ENCODE results near the gene NXN.
"Not testable (repeated sequence)": the region's sequence is repeated elsewhere in the genome, so short reads cannot be mapped to it uniquely, and the experiment has no call there.

The NXN gene

GRCh38 chr17:977166-977565 lies 2.4 kb downstream of the NXN start:
- H3K4me3 ChIP-seq (ENCODE audit: insufficient read depth in 1 of 2, low read depth in 1 of 2, low read length in 2 of 2) = no peak overlapping the region
- peaks cover 0 to 3% of the 10 kb centered on the region in 2 experiments for H3K36me3 ChIP-seq (ENCODE audit: control insufficient read depth in 1 of 2, insufficient read depth in 2 of 2, low read depth in 1 of 2, low read length in 2 of 2)
- no peak overlapping the region for H3K4ac ChIP-seq (ENCODE audit: low read depth in 1 of 2, low read length in 2 of 2)
- peak overlapping the region in 1 of 2 experiments; percentile 34 for H3K18ac ChIP-seq (ENCODE audit: low read depth in 1 of 2, low read length in 2 of 2)
- H2BK12ac ChIP-seq (ENCODE audit: low read length in 2 of 2) = no peak overlapping the region
- H3K9ac ChIP-seq (ENCODE audit: low read length) = no peak overlapping the region
- H3K9me3 ChIP-seq (ENCODE audit: control insufficient read depth, low read length) = no peaks in the 10 kb centered on the region
- H3K27ac ChIP-seq (ENCODE audit: low read length, poor library complexity, severe bottlenecking) = no peak overlapping the region
- no peak overlapping the region for H3K14ac ChIP-seq (ENCODE audit: low read length in 2 of 2)
- H2BK120ac ChIP-seq (ENCODE audit: low read depth, low read length) = no peak overlapping the region
- H2BK5ac ChIP-seq (ENCODE audit: low read depth, low read length, poor library complexity, severe bottlenecking) = no peak overlapping the region
- peaks cover 0 to 20% of the 10 kb centered on the region in 2 experiments for H3K27me3 ChIP-seq (ENCODE audit: control insufficient read depth in 1 of 2, insufficient read depth in 1 of 2, low read length in 2 of 2)
- H4K91ac ChIP-seq (ENCODE audit: low read length) = no peak overlapping the region
- H2AFZ ChIP-seq (ENCODE audit: low read depth, low read length) = no peak overlapping the region
- H2BK15ac ChIP-seq (ENCODE audit: low read depth, poor library complexity, severe bottlenecking) = no peak overlapping the region
- 61% methylated on average over 6 of the region's 6 CpGs for WGBS
- H4K8ac ChIP-seq (ENCODE audit: low read length) = no peak overlapping the region
- H3K79me1 ChIP-seq (replicated peaks; ENCODE audit: low read length, poor library complexity, severe bottlenecking) = peaks cover 4% of the 10 kb centered on the region
- H2AK5ac ChIP-seq (ENCODE audit: low read length, severe bottlenecking) = no peak overlapping the region
- H3K23ac ChIP-seq (ENCODE audit: low read length in 2 of 2) = no peak overlapping the region
- peaks cover 14% of the 10 kb centered on the region for H3K4me1 ChIP-seq (ENCODE audit: control insufficient read depth, insufficient read depth, low read depth, low read length)
- peak overlapping the region; percentile 45 for H3K4me2 ChIP-seq (ENCODE audit: low read length, poor library complexity, severe bottlenecking)
- no peak for DNase-seq

- Histone ChIP-seq H3K18ac (ENCODE audit: low read depth in 1 of 2, low read length in 2 of 2) (no peak overlapping the region), H2BK15ac (ENCODE audit: low read depth, poor library complexity, severe bottlenecking) (no peak overlapping the region), H3K9ac (ENCODE audit: low read length) (peak overlapping the region; percentile 56), H3K4me2 (ENCODE audit: low read length, poor library complexity, severe bottlenecking) (no peak overlapping the region), H3K27me3 (ENCODE audit: control insufficient read depth in 1 of 2, insufficient read depth in 1 of 2, low read length in 2 of 2) (peaks cover 0 to 20% of the 10 kb centered on the region in 2 experiments), H3K36me3 (ENCODE audit: control insufficient read depth in 1 of 2, insufficient read depth in 2 of 2, low read depth in 1 of 2, low read length in 2 of 2) (peaks cover 0 to 6% of the 10 kb centered on the region in 2 experiments), H2BK120ac (ENCODE audit: low read depth, low read length) (no peak overlapping the region), H4K91ac (ENCODE audit: low read length) (no peak overlapping the region), H3K4me3 (ENCODE audit: insufficient read depth in 1 of 2, low read depth in 1 of 2, low read length in 2 of 2) (no peak overlapping the region), H3K27ac (ENCODE audit: low read length, poor library complexity, severe bottlenecking) (no peak overlapping the region), H3K4me1 (ENCODE audit: control insufficient read depth, insufficient read depth, low read depth, low read length) (peaks cover 16% of the 10 kb centered on the region), H2AFZ (ENCODE audit: low read depth, low read length) (no peak overlapping the region), H3K4ac (ENCODE audit: low read depth in 1 of 2, low read length in 2 of 2) (no peak overlapping the region), H2BK12ac (ENCODE audit: low read length in 2 of 2) (no peak overlapping the region), H3K23ac (ENCODE audit: low read length in 2 of 2) (no peak overlapping the region), H3K9me3 (ENCODE audit: control insufficient read depth, low read length) (no peaks in the 10 kb centered on the region), H3K79me1 (replicated peaks; ENCODE audit: low read length, poor library complexity, severe bottlenecking) (peaks cover 6% of the 10 kb centered on the region), H3K14ac (ENCODE audit: low read length in 2 of 2) (no peak overlapping the region), H2AK5ac (ENCODE audit: low read length, severe bottlenecking) (no peak overlapping the region), H2BK5ac (ENCODE audit: low read depth, low read length, poor library complexity, severe bottlenecking) (no peak overlapping the region), H4K8ac (ENCODE audit: low read length) (no peak overlapping the region)
- no peak for DNase-seq
- 96% methylated on average over 5 of the region's 6 CpGs for WGBS
Measured at GRCh38 chr17:976312-976711, 3.3 kb downstream of the NXN start.

- Histone ChIP-seq H3K4me1 (ENCODE audit: control insufficient read depth, insufficient read depth, low read depth, low read length) (peaks cover 15% of the 10 kb centered on the region), H2BK120ac (ENCODE audit: low read depth, low read length) (peak overlapping the region; percentile 21), H3K14ac (ENCODE audit: low read length in 2 of 2) (no peak overlapping the region), H3K27me3 (ENCODE audit: control insufficient read depth in 1 of 2, insufficient read depth in 1 of 2, low read length in 2 of 2) (peaks cover 0 to 23% of the 10 kb centered on the region in 2 experiments), H2BK15ac (ENCODE audit: low read depth, poor library complexity, severe bottlenecking) (no peak overlapping the region), H3K9me3 (ENCODE audit: control insufficient read depth, low read length) (no peaks in the 10 kb centered on the region), H2BK5ac (ENCODE audit: low read depth, low read length, poor library complexity, severe bottlenecking) (no peak overlapping the region), H2AFZ (ENCODE audit: low read depth, low read length) (no peak overlapping the region), H3K18ac (ENCODE audit: low read depth in 1 of 2, low read length in 2 of 2) (no peak overlapping the region), H4K8ac (ENCODE audit: low read length) (no peak overlapping the region), H3K27ac (ENCODE audit: low read length, poor library complexity, severe bottlenecking) (no peak overlapping the region), H3K9ac (ENCODE audit: low read length) (peak overlapping the region; percentile 56), H3K79me1 (replicated peaks; ENCODE audit: low read length, poor library complexity, severe bottlenecking) (peaks cover 8% of the 10 kb centered on the region), H4K91ac (ENCODE audit: low read length) (no peak overlapping the region), H2BK12ac (ENCODE audit: low read length in 2 of 2) (peak overlapping the region in 1 of 2 experiments; percentile 47), H2AK5ac (ENCODE audit: low read length, severe bottlenecking) (no peak overlapping the region), H3K4me2 (ENCODE audit: low read length, poor library complexity, severe bottlenecking) (no peak overlapping the region), H3K36me3 (ENCODE audit: control insufficient read depth in 1 of 2, insufficient read depth in 2 of 2, low read depth in 1 of 2, low read length in 2 of 2) (peaks cover 0 to 6% of the 10 kb centered on the region in 2 experiments), H3K23ac (ENCODE audit: low read length in 2 of 2) (no peak overlapping the region), H3K4ac (ENCODE audit: low read depth in 1 of 2, low read length in 2 of 2) (no peak overlapping the region), H3K4me3 (ENCODE audit: insufficient read depth in 1 of 2, low read depth in 1 of 2, low read length in 2 of 2) (peak overlapping the region in 1 of 2 experiments; percentile 48)
- 65% methylated on average over 4 of the region's 5 CpGs for WGBS
- DNase-seq = peak; percentile 38
Measured at GRCh38 chr17:975371-975915, 4.1 kb downstream of the NXN start.

GRCh38 chr17:974778-975177 lies 4.8 kb downstream of the NXN start:
- H3K27me3 ChIP-seq (ENCODE audit: control insufficient read depth in 1 of 2, insufficient read depth in 1 of 2, low read length in 2 of 2) = peaks cover 0 to 28% of the 10 kb centered on the region in 2 experiments
- H3K79me1 ChIP-seq (replicated peaks; ENCODE audit: low read length, poor library complexity, severe bottlenecking) = peaks cover 13% of the 10 kb centered on the region
- H3K4ac ChIP-seq (ENCODE audit: low read depth in 1 of 2, low read length in 2 of 2); H3K27ac ChIP-seq (ENCODE audit: low read length, poor library complexity, severe bottlenecking); H2BK120ac ChIP-seq (ENCODE audit: low read depth, low read length); H2BK15ac ChIP-seq (ENCODE audit: low read depth, poor library complexity, severe bottlenecking); H2AK5ac ChIP-seq (ENCODE audit: low read length, severe bottlenecking); H2BK5ac ChIP-seq (ENCODE audit: low read depth, low read length, poor library complexity, severe bottlenecking); H3K36me3 ChIP-seq (ENCODE audit: control insufficient read depth in 1 of 2, insufficient read depth in 2 of 2, low read depth in 1 of 2, low read length in 2 of 2); H3K4me2 ChIP-seq (ENCODE audit: low read length, poor library complexity, severe bottlenecking); H3K18ac ChIP-seq (ENCODE audit: low read depth in 1 of 2, low read length in 2 of 2); H3K9me3 ChIP-seq (ENCODE audit: control insufficient read depth, low read length); H3K9ac ChIP-seq (ENCODE audit: low read length); H3K14ac ChIP-seq (ENCODE audit: low read length in 2 of 2); H2AFZ ChIP-seq (ENCODE audit: low read depth, low read length); H3K4me3 ChIP-seq (ENCODE audit: insufficient read depth in 1 of 2, low read depth in 1 of 2, low read length in 2 of 2); H2BK12ac ChIP-seq (ENCODE audit: low read length in 2 of 2); H4K91ac ChIP-seq (ENCODE audit: low read length); DNase-seq; H4K8ac ChIP-seq (ENCODE audit: low read length): not testable (repeated sequence)
- 93% methylated on average over 2 of the region's 2 CpGs for WGBS
- H3K23ac ChIP-seq (ENCODE audit: low read length in 2 of 2) = peak overlapping the region in 1 of 2 experiments; percentile 9
- H3K4me1 ChIP-seq (ENCODE audit: control insufficient read depth, insufficient read depth, low read depth, low read length) = peaks cover 15% of the 10 kb centered on the region
